ENCODE data around the gene SLC43A2.

- TF ChIP-seq, protein P1, sequence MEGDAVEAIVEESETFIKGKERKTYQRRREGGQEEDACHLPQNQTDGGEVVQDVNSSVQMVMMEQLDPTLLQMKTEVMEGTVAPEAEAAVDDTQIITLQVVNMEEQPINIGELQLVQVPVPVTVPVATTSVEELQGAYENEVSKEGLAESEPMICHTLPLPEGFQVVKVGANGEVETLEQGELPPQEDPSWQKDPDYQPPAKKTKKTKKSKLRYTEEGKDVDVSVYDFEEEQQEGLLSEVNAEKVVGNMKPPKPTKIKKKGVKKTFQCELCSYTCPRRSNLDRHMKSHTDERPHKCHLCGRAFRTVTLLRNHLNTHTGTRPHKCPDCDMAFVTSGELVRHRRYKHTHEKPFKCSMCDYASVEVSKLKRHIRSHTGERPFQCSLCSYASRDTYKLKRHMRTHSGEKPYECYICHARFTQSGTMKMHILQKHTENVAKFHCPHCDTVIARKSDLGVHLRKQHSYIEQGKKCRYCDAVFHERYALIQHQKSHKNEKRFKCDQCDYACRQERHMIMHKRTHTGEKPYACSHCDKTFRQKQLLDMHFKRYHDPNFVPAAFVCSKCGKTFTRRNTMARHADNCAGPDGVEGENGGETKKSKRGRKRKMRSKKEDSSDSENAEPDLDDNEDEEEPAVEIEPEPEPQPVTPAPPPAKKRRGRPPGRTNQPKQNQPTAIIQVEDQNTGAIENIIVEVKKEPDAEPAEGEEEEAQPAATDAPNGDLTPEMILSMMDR (IDR thresholded peaks at IDR 0.05; ENCODE audit: poor library complexity, severe bottlenecking) = no peak
- TF ChIP-seq MXI1 (conservative IDR thresholded peaks at IDR 0.05; ENCODE audit: poor library complexity, severe bottlenecking) (no peak), SMC3 (conservative IDR thresholded peaks at IDR 0.05; ENCODE audit: poor library complexity) (no peak), EZH2 (IDR thresholded peaks at IDR 0.05; ENCODE audit: borderline replicate concordance, insufficient read depth, low read length, poor library complexity, severe bottlenecking) (no peak), POLR2AphosphoS5 (IDR thresholded peaks at IDR 0.05) (no peak), EP300 (conservative IDR thresholded peaks at IDR 0.05; ENCODE audit: poor library complexity, severe bottlenecking) (no peak), RAD21 (conservative IDR thresholded peaks at IDR 0.05) (no peak)
- TF ChIP-seq, protein P2, sequence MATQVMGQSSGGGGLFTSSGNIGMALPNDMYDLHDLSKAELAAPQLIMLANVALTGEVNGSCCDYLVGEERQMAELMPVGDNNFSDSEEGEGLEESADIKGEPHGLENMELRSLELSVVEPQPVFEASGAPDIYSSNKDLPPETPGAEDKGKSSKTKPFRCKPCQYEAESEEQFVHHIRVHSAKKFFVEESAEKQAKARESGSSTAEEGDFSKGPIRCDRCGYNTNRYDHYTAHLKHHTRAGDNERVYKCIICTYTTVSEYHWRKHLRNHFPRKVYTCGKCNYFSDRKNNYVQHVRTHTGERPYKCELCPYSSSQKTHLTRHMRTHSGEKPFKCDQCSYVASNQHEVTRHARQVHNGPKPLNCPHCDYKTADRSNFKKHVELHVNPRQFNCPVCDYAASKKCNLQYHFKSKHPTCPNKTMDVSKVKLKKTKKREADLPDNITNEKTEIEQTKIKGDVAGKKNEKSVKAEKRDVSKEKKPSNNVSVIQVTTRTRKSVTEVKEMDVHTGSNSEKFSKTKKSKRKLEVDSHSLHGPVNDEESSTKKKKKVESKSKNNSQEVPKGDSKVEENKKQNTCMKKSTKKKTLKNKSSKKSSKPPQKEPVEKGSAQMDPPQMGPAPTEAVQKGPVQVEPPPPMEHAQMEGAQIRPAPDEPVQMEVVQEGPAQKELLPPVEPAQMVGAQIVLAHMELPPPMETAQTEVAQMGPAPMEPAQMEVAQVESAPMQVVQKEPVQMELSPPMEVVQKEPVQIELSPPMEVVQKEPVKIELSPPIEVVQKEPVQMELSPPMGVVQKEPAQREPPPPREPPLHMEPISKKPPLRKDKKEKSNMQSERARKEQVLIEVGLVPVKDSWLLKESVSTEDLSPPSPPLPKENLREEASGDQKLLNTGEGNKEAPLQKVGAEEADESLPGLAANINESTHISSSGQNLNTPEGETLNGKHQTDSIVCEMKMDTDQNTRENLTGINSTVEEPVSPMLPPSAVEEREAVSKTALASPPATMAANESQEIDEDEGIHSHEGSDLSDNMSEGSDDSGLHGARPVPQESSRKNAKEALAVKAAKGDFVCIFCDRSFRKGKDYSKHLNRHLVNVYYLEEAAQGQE (IDR thresholded peaks at IDR 0.05; ENCODE audit: borderline replicate concordance) = no peak
These were observed 95.6 kb downstream of the SLC43A2 start for GRCh38 chr17:1532836-1533602.
